Measurements from ENCODE around the gene LY6G5B. TPM values are rescaled to one million over a fixed set of nuclear protein-coding genes. Genes with fewer than 3 reads are reported as not detected.

Gene LY6G5B
- total RNA-seq, 4 donors from 2014 or later, result 0.70 to 9.5 (median 4.5) TPM

GRCh38 chr6:31651602-31652191 is 18.1 kb upstream of the LY6G5B start:
- Histone ChIP-seq H3K4me3 (peak overlapping the region; percentile 59 to 95 (median 78)), H3K27ac (peak overlapping the region; percentile 94 to 100 (median 99)), H3K9me3 (no peaks in the 10 kb centered on the region), H3K27me3 (no peaks in the 10 kb centered on the region), H3K4me1 (peaks cover 7 to 33% (median 25%) of the 10 kb centered on the region in 3 donors), H3K36me3 (peaks cover 26 to 67% (median 34%) of the 10 kb centered on the region in 3 donors)
- DNase-seq, result peak; percentile 64
- WGBS, 2 donors, result 2 to 3% methylated on average over 21 to 23 of the region's 29 CpGs
- intact Hi-C loops (cut with DNase I), result no loop called here
- no peak for TF ChIP-seq CTCF (IDR thresholded peaks at IDR 0.05)
- TF ChIP-seq POLR2A (IDR thresholded peaks at IDR 0.05), result no peak

GRCh38 chr6:31652925-31653724 is 16.7 kb upstream of the LY6G5B start:
- peak; percentile 61 for DNase-seq
- H3K36me3 ChIP-seq, result peaks cover 14 to 67% (median 22%) of the 10 kb centered on the region in 3 donors
- TF ChIP-seq POLR2A (IDR thresholded peaks at IDR 0.05) (peak in 3 of 4 donors; percentile 7 to 80 (median 68)), CTCF (IDR thresholded peaks at IDR 0.05) (no peak)
- H3K27ac ChIP-seq, result peak overlapping the region; percentile 94 to 100 (median 99)
- peak overlapping the region; percentile 59 to 95 (median 78) for H3K4me3 ChIP-seq
- H3K9me3 ChIP-seq, result no peaks in the 10 kb centered on the region
- H3K27me3 ChIP-seq, result no peaks in the 10 kb centered on the region
- WGBS, 2 donors, result 9% methylated on average over 36 of the region's 37 CpGs
- intact Hi-C loops (cut with DNase I), result no loop called here
- H3K4me1 ChIP-seq, result peaks cover 12 to 43% (median 32%) of the 10 kb centered on the region in 3 donors

- WGBS, 2 donors, result 74 to 87% methylated on average over 6 to 8 of the region's 8 CpGs
- no peak overlapping the region for H3K4me3 ChIP-seq
- no peaks in the 10 kb centered on the region for H3K9me3 ChIP-seq
- no peak for DNase-seq
- peaks cover 26 to 59% (median 48%) of the 10 kb centered on the region in 3 donors for H3K4me1 ChIP-seq
- no peaks in the 10 kb centered on the region for H3K27me3 ChIP-seq
- H3K27ac ChIP-seq, result no peak overlapping the region
- intact Hi-C loops (cut with DNase I), result no loop called here
- no peak for TF ChIP-seq CTCF (IDR thresholded peaks at IDR 0.05)
- no peak for TF ChIP-seq POLR2A (IDR thresholded peaks at IDR 0.05)
- H3K36me3 ChIP-seq, result peaks cover 4 to 61% (median 8%) of the 10 kb centered on the region in 3 donors
These were observed 15.0 kb upstream of the LY6G5B start for GRCh38 chr6:31654574-31655348.

- H3K27me3 ChIP-seq, result no peaks in the 10 kb centered on the region
- TF ChIP-seq POLR2A (IDR thresholded peaks at IDR 0.05) (no peak), CTCF (IDR thresholded peaks at IDR 0.05) (no peak)
- peaks cover 26 to 56% (median 41%) of the 10 kb centered on the region in 3 donors for H3K4me1 ChIP-seq
- 85 to 90% methylated on average over 8 of the region's 8 CpGs for WGBS, 2 donors
- H3K4me3 ChIP-seq, result no peak within 1 kb of the TSS
- DNase-seq, result no peak
- no peak within 1 kb of the TSS for H3K27ac ChIP-seq
- peaks cover 4 to 53% (median 8%) of the 10 kb centered on the region in 3 donors for H3K36me3 ChIP-seq
- intact Hi-C loops (cut with DNase I), result no loop called here
- H3K9me3 ChIP-seq, result no peaks in the 10 kb centered on the region
These were observed 14.2 kb upstream of the LY6G5B start, which contains the start of gene APOM for GRCh38 chr6:31655349-31656237. APOM (plus strand) TSS chr6:31655894; CDS start chr6:31655967, 73 bp downstream.
